Measurements from ENCODE around the gene RAB20.

DNA sequence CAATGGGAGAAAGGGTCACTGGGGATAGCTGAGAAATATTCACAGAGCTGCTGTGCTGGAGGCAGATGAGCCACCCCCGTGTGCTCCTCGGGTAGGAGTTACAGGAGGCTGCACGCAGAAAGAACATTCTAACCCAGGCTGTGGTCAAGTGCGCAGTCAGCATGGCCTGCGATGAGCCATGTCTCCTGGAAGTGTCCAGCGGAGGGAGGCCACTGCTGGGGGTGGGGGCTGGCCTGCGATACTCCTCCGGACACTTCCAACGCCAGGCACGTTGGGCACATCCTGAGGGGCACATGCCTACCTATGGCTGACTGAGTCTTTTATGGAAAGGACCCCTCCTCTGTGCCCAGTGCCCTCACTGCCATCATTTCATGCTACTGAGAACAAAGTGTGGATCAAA lies 55.9 kb downstream of the RAB20 start:
- TF ChIP-seq, protein P1, sequence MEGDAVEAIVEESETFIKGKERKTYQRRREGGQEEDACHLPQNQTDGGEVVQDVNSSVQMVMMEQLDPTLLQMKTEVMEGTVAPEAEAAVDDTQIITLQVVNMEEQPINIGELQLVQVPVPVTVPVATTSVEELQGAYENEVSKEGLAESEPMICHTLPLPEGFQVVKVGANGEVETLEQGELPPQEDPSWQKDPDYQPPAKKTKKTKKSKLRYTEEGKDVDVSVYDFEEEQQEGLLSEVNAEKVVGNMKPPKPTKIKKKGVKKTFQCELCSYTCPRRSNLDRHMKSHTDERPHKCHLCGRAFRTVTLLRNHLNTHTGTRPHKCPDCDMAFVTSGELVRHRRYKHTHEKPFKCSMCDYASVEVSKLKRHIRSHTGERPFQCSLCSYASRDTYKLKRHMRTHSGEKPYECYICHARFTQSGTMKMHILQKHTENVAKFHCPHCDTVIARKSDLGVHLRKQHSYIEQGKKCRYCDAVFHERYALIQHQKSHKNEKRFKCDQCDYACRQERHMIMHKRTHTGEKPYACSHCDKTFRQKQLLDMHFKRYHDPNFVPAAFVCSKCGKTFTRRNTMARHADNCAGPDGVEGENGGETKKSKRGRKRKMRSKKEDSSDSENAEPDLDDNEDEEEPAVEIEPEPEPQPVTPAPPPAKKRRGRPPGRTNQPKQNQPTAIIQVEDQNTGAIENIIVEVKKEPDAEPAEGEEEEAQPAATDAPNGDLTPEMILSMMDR (IDR thresholded peaks at IDR 0.05): no peak
- no peak for TF ChIP-seq POLR2A (IDR thresholded peaks at IDR 0.05)
